HAP-1 (cell line): ENCODE results near the gene COA1.
"Not testable (repeated sequence)": the region's sequence is repeated elsewhere in the genome, so short reads cannot be mapped to it uniquely, and the experiment has no call there.

Source experiments
- DNase-seq, 2 experiments: peaks; one replicate each; pipeline ENCODE4 v3.0.0-alpha.2; 2016 to 2020; ENCODE audit warnings: low spot score in 2 of 2
- H3K27me3 ChIP-seq: fragments of 250-450 bp; sonication (Bioruptor Pico); 2 replicates; pipeline ENCODE4 v1.5.1; 2020; ENCODE audit warnings: low read depth, mild to moderate bottlenecking, moderate library complexity
- H3K36me3 ChIP-seq: fragments of 250-450 bp; sonication (Bioruptor Pico); replicated peaks from 2 replicates; pipeline ENCODE4 v1.5.1; 2020; ENCODE audit warnings: mild to moderate bottlenecking
- H3K4me1 ChIP-seq: fragments of 250-450 bp; sonication (Bioruptor Pico); 2 replicates; pipeline ENCODE4 v1.5.1; 2020; ENCODE audit warnings: mild to moderate bottlenecking
- H3K4me3 ChIP-seq: fragments of 250-450 bp; sonication (Bioruptor Pico); 2 replicates; pipeline ENCODE4 v1.5.1; 2020; ENCODE audit warnings: mild to moderate bottlenecking, moderate library complexity
- H3K9me3 ChIP-seq: fragments of 250-450 bp; sonication (Bioruptor Pico); 2 replicates; pipeline ENCODE4 v1.5.1; 2020; ENCODE audit warnings: mild to moderate bottlenecking, moderate library complexity
- in situ Hi-C: fragments of 300-500 bp; cut with MboI; formaldehyde crosslinking; loops from 3 replicates; pipeline ENCODE4 v1.14.3; 2020; ENCODE audit warnings: low sequenced_read_pairs, inconsistent platforms, mixed read lengths

Gene COA1

DNA sequence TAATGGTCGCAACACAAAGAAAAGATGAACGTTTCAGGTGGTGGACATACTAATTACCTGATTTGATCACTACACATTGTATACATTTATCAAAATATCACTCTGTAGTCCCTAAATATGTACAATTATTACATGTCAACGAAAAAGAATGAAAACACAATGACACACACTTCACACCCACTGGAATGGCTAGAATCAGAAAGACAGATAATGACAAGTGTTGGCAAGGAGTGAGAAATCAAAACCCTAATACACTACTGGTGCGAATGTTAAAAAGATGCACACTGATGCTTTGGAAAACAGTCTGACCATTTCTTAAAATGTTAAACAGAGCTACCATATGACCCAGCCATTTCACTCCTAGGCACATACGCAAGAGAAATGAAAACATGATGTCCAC is 2.3 kb downstream of the COA1 start:
- Histone ChIP-seq H3K4me3 (no peak overlapping the region), H3K27me3 (no peaks in the 10 kb centered on the region), H3K4me1 (peaks cover 11% of the 10 kb centered on the region), H3K9me3 (no peaks in the 10 kb centered on the region), H3K36me3 (no peaks in the 10 kb centered on the region)
- no peak for DNase-seq
- in situ Hi-C loops = loop anchor here (10.0 kb wide), 1 partner anchor 108 kb away; no protein-coding TSS in a partner anchor

DNA sequence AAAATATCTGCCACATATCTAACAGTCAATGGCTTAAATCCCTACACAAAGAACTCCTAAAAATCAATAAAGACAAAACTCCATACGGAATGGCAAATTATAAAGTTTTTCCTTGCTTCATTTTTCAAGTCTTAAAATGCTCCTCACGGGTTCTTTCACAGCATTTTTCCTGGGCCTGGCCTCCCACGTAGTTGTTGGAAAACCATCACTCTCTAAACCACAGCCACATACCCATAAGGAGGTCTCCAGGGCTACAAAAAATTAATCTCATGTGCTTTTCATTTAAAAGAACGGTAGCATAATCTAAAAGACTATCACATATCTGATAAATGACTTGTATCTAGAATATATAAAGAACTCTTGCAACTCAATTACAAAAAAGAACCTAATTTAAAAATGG is 2.9 kb downstream of the COA1 start:
- peaks cover 11% of the 10 kb centered on the region for H3K4me1 ChIP-seq
- in situ Hi-C loops = loop anchor here (10.0 kb wide), 1 partner anchor 108 kb away; no protein-coding TSS in a partner anchor
- no peak for DNase-seq
- H3K9me3 ChIP-seq = no peaks in the 10 kb centered on the region
- no peak overlapping the region for H3K4me3 ChIP-seq
- H3K36me3 ChIP-seq = no peaks in the 10 kb centered on the region
- no peaks in the 10 kb centered on the region for H3K27me3 ChIP-seq

DNA sequence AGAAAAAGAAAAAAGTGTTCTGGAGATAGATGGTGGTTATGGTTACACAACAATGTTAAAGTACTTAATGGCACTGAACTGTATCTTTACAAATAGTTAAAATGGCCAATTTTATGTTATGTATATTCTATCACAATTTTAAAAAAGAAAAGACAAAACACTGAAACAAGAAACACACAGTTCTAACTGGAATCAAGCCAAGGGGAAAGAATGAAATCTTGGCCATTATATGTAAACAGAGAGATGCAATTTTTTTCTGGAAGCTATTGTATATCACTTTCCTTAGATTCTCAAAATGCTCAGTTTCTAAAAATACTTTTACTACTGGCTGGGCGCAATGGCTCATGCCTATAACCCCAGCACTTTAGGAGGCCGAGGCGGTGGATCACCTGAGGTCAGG is 4.1 kb downstream of the COA1 start:
- DNase-seq = no peak
- in situ Hi-C loops = loop anchor here (10.0 kb wide), 1 partner anchor 110 kb away; no protein-coding TSS in a partner anchor
- no peaks in the 10 kb centered on the region for H3K36me3 ChIP-seq
- H3K27me3 ChIP-seq = no peaks in the 10 kb centered on the region
- H3K4me3 ChIP-seq = no peak overlapping the region
- H3K4me1 ChIP-seq = peaks cover 9% of the 10 kb centered on the region
- H3K9me3 ChIP-seq = no peaks in the 10 kb centered on the region

DNA sequence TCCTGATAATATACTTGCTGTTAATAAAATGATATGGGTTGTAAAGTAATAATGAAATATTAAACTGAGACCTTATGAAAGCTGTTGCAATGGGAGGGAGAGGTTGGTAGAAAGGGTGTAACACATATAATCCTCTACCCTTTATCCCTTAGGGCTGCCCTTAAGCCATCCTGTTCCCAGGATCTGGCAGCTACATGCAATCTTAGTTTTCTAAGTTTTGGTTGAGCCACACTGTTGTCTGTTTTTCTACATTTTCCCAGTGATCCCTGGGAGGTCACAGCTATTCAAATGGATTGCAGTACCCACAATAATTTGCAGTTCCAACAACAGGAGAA is 6.3 kb downstream of the COA1 start:
- Histone ChIP-seq H3K4me1 (peaks cover 2% of the 10 kb centered on the region), H3K36me3 (no peaks in the 10 kb centered on the region), H3K27me3 (no peaks in the 10 kb centered on the region), H3K9me3 (peaks cover 4% of the 10 kb centered on the region; the same call in 1 of the 2 replicates), H3K4me3 (no peak overlapping the region)
- DNase-seq = no peak
- in situ Hi-C loops = loop anchor here (10.0 kb wide), 1 partner anchor 112 kb away; no protein-coding TSS in a partner anchor

DNA sequence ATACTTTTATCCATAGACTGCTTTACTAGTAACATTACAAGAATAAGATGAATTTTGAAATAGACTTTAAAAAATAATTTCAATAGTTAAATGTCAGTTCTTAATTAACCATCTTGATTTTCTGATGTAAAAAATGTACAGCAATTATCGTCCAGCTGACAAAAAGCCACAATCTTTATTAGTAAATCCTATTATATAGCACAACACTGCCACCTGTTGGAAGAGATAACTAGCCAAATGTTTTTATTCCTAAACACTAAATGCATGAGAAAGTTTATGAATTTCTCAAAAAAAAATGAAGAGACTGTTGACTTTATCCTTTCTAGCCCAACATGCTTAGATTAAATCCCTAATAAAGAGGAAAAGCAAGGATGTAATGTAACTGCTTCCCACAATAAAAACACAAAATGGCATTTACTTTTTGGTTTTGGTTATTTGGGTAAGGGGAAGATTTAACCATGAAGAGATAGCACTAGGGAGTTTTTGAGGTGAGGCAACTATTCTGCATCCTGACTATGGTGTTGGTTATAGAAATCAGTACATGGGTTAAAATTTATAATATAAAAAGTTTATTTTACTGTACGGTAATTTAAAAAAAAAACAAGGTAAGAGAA is 8.0 kb downstream of the COA1 start:
- peaks cover 12% of the 10 kb centered on the region for H3K9me3 ChIP-seq
- in situ Hi-C loops = loop anchor here (10.0 kb wide), 1 partner anchor 114 kb away; no protein-coding TSS in a partner anchor
- H3K4me3 ChIP-seq = no peak overlapping the region
- H3K36me3 ChIP-seq = no peaks in the 10 kb centered on the region
- no peaks in the 10 kb centered on the region for H3K27me3 ChIP-seq
- H3K4me1 ChIP-seq = no peaks in the 10 kb centered on the region; the same call in 1 of the 2 replicates
- DNase-seq = peak in 1 of 2 experiments; percentile 59

DNA sequence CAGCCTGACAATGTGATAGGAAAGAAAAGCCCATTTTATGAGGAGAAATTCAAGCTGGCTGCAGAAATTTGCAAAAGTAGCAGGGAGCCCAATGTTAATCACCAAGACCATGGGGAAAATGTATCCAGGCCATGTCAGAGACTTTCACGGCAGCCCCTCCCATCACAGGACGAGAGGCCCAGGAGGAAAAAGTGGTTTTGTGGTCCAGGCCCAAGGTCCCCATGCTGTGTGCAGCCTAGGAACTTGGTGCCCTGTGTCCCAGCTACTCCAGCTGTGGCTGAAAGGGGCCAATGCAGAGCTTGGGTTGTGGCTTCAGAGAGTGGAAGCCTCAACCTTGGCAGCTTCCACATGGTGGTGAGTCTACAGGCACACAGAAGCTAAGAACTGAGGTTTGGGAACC is 12.7 kb downstream of the COA1 start:
- Histone ChIP-seq H3K4me1 (peaks cover 3% of the 10 kb centered on the region; the same call in 1 of the 2 replicates), H3K9me3 (peaks cover 17% of the 10 kb centered on the region), H3K36me3 (no peaks in the 10 kb centered on the region), H3K4me3 (no peak overlapping the region), H3K27me3 (no peaks in the 10 kb centered on the region)
- in situ Hi-C loops = loop anchor here (5.0 kb wide), 1 partner anchor 134 kb away; the partner anchor contains the start of gene STK17A
- no peak for DNase-seq

DNA sequence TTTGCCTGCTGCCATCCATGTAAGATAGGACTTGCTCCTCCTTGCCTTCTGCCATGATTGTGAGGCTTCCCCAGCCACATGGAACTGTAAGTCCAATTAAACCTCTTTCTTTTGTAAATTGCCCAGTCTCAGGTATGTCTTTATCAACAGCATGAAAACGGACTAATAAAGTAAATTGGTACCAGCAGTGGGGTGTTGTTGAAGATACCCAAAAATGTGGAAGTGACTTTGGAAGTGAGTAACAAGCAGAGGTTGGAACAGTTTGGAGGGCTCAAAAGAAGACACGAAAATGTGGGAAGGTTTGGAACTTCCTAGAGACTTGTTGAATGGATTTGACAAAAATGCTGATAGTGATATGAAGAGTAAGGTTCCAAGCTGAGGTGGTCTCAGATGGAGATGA is 13.4 kb downstream of the COA1 start:
- in situ Hi-C loops = loop anchor here (5.0 kb wide), 1 partner anchor 134 kb away; the partner anchor contains the start of gene STK17A
- DNase-seq = not testable (repeated sequence)

DNA sequence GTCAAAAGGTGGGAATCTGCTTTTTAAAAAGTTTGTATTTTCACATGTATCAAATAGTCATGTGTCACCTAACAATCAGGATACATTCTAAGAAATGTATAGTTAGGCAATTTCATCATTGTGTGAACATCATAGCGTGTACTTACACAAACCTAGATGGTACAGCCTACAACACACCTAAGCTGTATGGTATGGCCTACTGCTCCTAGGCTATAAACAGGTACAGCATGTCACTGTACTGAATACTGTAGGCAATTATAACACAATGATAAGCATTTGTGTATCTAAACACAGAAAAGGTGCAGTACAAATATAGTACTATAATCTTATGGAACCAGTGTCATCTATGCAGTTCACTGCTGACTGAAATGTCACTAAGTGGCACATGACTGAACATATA is 17.8 kb downstream of the COA1 start:
- DNase-seq = no peak
- H3K9me3 ChIP-seq = peaks cover 7% of the 10 kb centered on the region
- H3K4me3 ChIP-seq = no peak overlapping the region
- peaks cover 10% of the 10 kb centered on the region for H3K4me1 ChIP-seq
- no peaks in the 10 kb centered on the region for H3K27me3 ChIP-seq
- in situ Hi-C loops = no loop called here
- no peaks in the 10 kb centered on the region for H3K36me3 ChIP-seq

More for the DNA sequence above, 13.4 kb downstream of the COA1 start:
- H3K4me1 ChIP-seq, H3K27me3 ChIP-seq, H3K36me3 ChIP-seq, H3K4me3 ChIP-seq: not testable (repeated sequence)
- H3K9me3 ChIP-seq = peaks cover 17% of the 10 kb centered on the region

DNA sequence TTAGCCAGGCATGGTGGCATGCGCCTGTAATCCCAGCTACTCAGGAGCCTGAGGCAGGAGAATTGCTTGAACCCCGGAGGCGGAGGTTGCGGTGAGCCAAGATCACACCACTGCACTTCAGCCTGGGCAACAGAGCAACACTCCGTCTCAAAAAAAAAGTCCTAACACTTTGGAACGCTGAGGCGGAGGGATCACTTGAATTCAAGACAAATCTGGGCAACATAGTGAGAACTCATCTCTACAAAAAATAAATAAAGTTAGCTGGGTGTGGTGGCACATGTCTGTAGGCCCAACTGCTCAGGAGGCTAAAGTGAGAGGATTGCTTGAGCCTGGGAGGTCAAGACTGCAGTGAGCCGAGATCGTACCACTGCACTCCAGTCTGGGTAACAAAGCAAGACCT is 21.3 kb downstream of the COA1 start:
- H3K36me3 ChIP-seq, H3K4me3 ChIP-seq, DNase-seq, in situ Hi-C loops, H3K4me1 ChIP-seq, H3K27me3 ChIP-seq, H3K9me3 ChIP-seq: not testable (repeated sequence)

DNA sequence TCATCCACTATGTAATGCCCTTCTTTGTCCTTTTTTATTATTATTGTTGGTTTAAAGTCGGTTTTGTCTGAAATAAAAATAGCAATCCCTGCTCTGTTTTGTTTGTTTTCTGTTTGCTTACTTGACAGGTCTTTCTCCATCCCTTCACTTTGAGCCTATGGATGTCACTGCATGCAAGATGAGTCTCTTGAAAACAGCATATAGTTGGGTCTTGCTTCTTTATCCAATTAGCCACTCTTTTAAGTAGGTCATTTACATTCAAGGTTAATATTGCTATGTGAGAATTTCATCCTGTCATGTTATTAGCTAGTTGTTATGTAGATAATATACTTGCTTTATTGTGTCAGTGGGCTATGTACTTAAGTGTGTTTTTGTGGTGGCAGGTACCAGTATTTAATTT is 25.8 kb downstream of the COA1 start:
- in situ Hi-C loops = no loop called here
- no peaks in the 10 kb centered on the region for H3K9me3 ChIP-seq
- peaks cover 12% of the 10 kb centered on the region for H3K4me1 ChIP-seq
- H3K36me3 ChIP-seq = no peaks in the 10 kb centered on the region
- no peak overlapping the region for H3K4me3 ChIP-seq
- no peak for DNase-seq
- H3K27me3 ChIP-seq = no peaks in the 10 kb centered on the region

DNA sequence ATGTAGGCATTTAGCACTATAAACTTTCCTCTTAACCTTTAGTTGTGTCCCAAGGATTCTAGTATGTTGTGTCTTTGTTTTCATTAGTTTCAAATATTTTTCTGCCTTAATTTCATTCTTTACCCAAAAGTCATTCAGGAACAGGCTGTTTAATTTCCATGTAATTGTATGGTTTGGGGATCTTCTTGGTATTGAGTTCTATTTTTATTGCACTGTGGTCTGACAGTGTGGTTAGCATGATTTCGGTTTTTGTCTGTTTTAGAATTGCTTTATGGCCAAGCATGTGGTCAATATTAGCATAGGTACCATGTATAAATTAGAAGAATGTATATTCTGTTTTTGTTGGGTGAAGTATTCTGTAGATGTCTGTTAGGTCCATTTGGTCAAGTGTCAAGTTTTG is 26.3 kb downstream of the COA1 start:
- Histone ChIP-seq H3K4me1 (peaks cover 16% of the 10 kb centered on the region), H3K27me3 (no peaks in the 10 kb centered on the region), H3K36me3 (no peaks in the 10 kb centered on the region), H3K9me3 (no peaks in the 10 kb centered on the region), H3K4me3 (no peak overlapping the region)
- in situ Hi-C loops = no loop called here
- DNase-seq = no peak

DNA sequence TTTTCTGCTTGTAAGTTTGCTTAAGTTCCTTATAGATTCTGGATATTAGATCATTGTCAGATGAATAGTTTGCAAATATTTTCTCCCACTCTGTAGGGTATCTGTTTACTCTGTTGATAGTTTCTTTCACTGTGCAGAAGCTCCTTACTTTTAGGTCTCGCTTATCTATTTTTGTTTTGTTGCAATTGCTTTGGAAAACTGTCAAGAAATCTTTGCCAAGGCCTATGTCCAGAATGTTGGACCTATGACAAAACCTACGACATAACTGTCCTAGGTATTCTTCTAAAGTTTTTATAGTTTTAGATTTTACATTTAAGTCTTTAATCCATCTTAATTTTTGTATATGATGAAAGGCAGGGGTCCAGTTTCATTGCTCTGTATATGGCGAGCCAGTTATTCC is 27.4 kb downstream of the COA1 start:
- H3K9me3 ChIP-seq = no peaks in the 10 kb centered on the region
- H3K4me3 ChIP-seq = no peak overlapping the region
- no peak for DNase-seq
- H3K4me1 ChIP-seq = peaks cover 16% of the 10 kb centered on the region
- H3K27me3 ChIP-seq = no peaks in the 10 kb centered on the region
- H3K36me3 ChIP-seq = no peaks in the 10 kb centered on the region
- in situ Hi-C loops = no loop called here

DNA sequence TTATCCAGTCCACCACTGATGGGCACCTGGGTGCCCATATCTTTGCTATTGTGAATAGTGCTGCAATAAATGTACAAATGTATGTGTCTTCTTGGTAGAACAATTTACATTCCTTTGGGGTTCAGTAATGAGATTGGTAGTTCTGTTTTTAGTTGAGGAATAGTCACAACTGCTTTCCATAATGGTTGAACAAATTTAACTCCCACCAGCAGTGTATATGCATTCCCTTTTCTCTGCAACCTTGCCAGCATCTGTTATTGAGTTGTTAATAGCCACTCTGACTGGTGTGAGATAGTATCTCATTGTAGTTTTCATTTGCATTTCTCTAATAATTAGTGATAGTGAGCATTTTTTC is 27.8 kb downstream of the COA1 start:
- Histone ChIP-seq H3K27me3 (no peaks in the 10 kb centered on the region), H3K36me3 (no peaks in the 10 kb centered on the region), H3K4me1 (peaks cover 16% of the 10 kb centered on the region), H3K4me3 (no peak overlapping the region), H3K9me3 (no peaks in the 10 kb centered on the region)
- no peak for DNase-seq
- in situ Hi-C loops = no loop called here

DNA sequence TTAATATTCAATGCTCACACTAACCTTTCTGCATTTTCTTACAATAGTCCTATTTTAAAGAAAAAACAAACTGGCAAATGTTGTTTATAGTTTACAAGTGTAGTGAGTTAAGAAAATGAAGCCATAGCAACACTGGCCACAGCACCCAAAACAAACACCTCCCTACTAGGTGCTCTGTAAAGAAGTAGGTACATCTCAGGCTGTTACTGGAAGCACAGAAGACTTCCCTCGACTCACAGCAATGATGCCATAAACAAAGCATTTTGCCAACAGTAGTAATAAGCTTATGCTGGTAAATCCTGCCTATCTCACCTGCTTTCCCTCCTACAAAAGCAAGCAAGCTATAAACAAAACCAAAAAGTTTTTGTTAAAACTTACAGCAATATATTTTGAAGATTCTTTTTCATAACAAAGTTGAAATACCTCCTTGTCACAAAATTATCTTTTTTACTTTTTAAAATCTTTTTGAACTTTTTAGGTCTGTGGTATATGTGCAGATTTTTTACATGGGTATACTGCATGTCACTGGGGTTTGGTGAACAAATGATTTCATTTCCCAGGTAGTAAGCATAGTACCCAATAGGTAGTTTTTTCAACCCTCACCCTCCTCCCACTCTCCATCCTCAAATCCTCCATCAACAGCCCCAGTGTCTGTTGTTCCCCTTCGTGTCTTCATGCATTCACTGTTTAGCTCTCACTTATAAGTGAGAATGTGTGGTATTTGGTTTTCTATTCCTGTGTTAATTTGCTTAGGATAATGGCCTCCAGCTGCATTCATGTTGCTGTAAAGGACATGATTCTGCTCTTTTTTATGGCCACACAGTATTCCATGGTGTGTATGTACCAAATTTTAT is 28.4 kb downstream of the COA1 start:
- H3K36me3 ChIP-seq = no peaks in the 10 kb centered on the region
- no peak overlapping the region for H3K4me3 ChIP-seq
- in situ Hi-C loops = no loop called here
- DNase-seq = peak in 1 of 2 experiments; percentile 13
- no peaks in the 10 kb centered on the region for H3K9me3 ChIP-seq
- peaks cover 16% of the 10 kb centered on the region for H3K4me1 ChIP-seq
- no peaks in the 10 kb centered on the region for H3K27me3 ChIP-seq
